Mucosa of descending colon (tissue), 3 donors: ENCODE measurements around the gene GNB2. TPM values are rescaled to one million over a fixed set of nuclear protein-coding genes. Genes with fewer than 3 reads are reported as not detected.

Experiments
- ATAC-seq: fragments of 200-7000 bp; cut with Tn5 transposase; one replicate; pipeline ENCODE4 v1.9.1; 2020; ENCODE audit warnings: mild to moderate bottlenecking, moderate library complexity
- DNase-seq, 3 donors: peaks; one replicate each; pipeline ENCODE4 v3.0.0-alpha.2; 2020
- H3K36me3 ChIP-seq: fragments of 200-600 bp; one replicate; pipeline ENCODE4 v1.8.0; 2021; ENCODE audit warnings: low read depth, mild to moderate bottlenecking
- H3K4me1 ChIP-seq: fragments of 200-600 bp; one replicate; pipeline ENCODE4 v1.8.0; 2021; ENCODE audit warnings: low read depth, mild to moderate bottlenecking
- H3K4me3 ChIP-seq: fragments of 200-600 bp; one replicate; pipeline ENCODE4 v1.8.0; 2021; ENCODE audit warnings: mild to moderate bottlenecking
- H3K9me3 ChIP-seq: fragments of 200-600 bp; one replicate; pipeline ENCODE4 v1.8.0; 2021; ENCODE audit warnings: mild to moderate bottlenecking
- CTCF ChIP-seq: fragments of 200-600 bp; IDR thresholded peaks from one replicate; pipeline ENCODE4 v1.8.0; 2022; ENCODE audit warnings: antibody characterized with exemption, mild to moderate bottlenecking
- intact Hi-C, 2 donors: fragments of 100-400 bp; cut with DNase I in 1 of 2; cut with micrococcal nuclease in 1 of 2; formaldehyde crosslinking; loops; one replicate each; pipeline versions ENCODE4 v1.11.0 to v1.11.1; 2022; cut with DNase I, micrococcal nuclease
- total RNA-seq, 3 donors: library from RNA; stranded (reverse); fragmentation: NEBNext Ultra II Directional in 2 of 3; extraction: Animal tissue kit (Norgen Biotek cat#: 25700) in 2 of 3; gene quantifications; one replicate each; pipeline versions ENCODE4 v1.2.1 to v1.2.4, GENCODE V29; 2021 to 2023
- donor health status: DM: no; HTN: no; CAD: no; lungs with moderate emphysema.
- donor health status: DM: no; HTN: no; CAD: no.
- donor health status: DM: no; HTN: yes; CAD: no.

Gene GNB2
- total RNA-seq, 3 donors from 2014 or later = 197 to 257 (median 232) TPM

- intact Hi-C loops = no loop called here
- Histone ChIP-seq H3K9me3 (no peaks in the 10 kb centered on the region), H3K36me3 (no peaks in the 10 kb centered on the region), H3K4me3 (no peak within 1 kb of the TSS), H3K4me1 (no peaks in the 10 kb centered on the region)
- no peak for DNase-seq
- ATAC-seq = no peak
- no peak for TF ChIP-seq CTCF
These were observed 32.1 kb upstream of the GNB2 start, which contains the start of gene TFR2 for GRCh38 chr7:100641463-100641859. Gene TFR2, minus strand, starts transcription at chr7:100641552. Its CDS starts 43 bp downstream, at chr7:100641509.

- Histone ChIP-seq H3K36me3 (no peaks in the 10 kb centered on the region), H3K4me3 (no peak overlapping the region), H3K4me1 (no peaks in the 10 kb centered on the region), H3K9me3 (no peaks in the 10 kb centered on the region)
- ATAC-seq = no peak
- intact Hi-C loops = no loop called here
- no peak for TF ChIP-seq CTCF
- DNase-seq = no peak
These were observed 31.5 kb upstream of the GNB2 start for GRCh38 chr7:100641860-100642533.

GRCh38 chr7:100642534-100642907, 31.0 kb upstream of the GNB2 start:
- TF ChIP-seq CTCF = no peak
- intact Hi-C loops = no loop called here
- Histone ChIP-seq H3K36me3 (no peaks in the 10 kb centered on the region), H3K9me3 (no peaks in the 10 kb centered on the region), H3K4me1 (no peaks in the 10 kb centered on the region), H3K4me3 (no peak overlapping the region)
- peak in 2 of 3 donors; percentile 55 to 65 for DNase-seq
- ATAC-seq = peak; percentile 84

GRCh38 chr7:100649826-100650565, 23.5 kb upstream of the GNB2 start:
- no peak for ATAC-seq
- no peaks in the 10 kb centered on the region for H3K9me3 ChIP-seq
- no peaks in the 10 kb centered on the region for H3K4me1 ChIP-seq
- DNase-seq = no peak
- no peak overlapping the region for H3K4me3 ChIP-seq
- TF ChIP-seq CTCF = no peak
- intact Hi-C loops = no loop called here
- H3K36me3 ChIP-seq = no peaks in the 10 kb centered on the region

- DNase-seq = no peak
- Histone ChIP-seq H3K36me3 (no peaks in the 10 kb centered on the region), H3K4me1 (no peaks in the 10 kb centered on the region), H3K4me3 (no peak overlapping the region), H3K9me3 (no peaks in the 10 kb centered on the region)
- intact Hi-C loops = no loop called here
- no peak for ATAC-seq
- TF ChIP-seq CTCF = no peak
These were observed 18.4 kb upstream of the GNB2 start for GRCh38 chr7:100654908-100655831.
